GM19351 (cell line): ENCODE measurements around the gene PLCB1.

ENCODE experiments used
- ATAC-seq: cut with Tn5 transposase; IDR thresholded peaks from one replicate; pipeline ENCODE4 v1.9.1; 2021; ENCODE audit warnings: mild to moderate bottlenecking, moderate library complexity; ENCODE audit not compliant: unreplicated experiment

PLCB1 gene

GRCh38 chr20:8474027-8474668 lies 342.1 kb downstream of the PLCB1 start:
- ATAC-seq = no peak

- no peak for ATAC-seq
Measured at GRCh38 chr20:8476021-8476420, 344.0 kb downstream of the PLCB1 start.

GRCh38 chr20:8480597-8480996 lies 348.5 kb downstream of the PLCB1 start:
- ATAC-seq = no peak

GRCh38 chr20:8487696-8488095 lies 355.6 kb downstream of the PLCB1 start:
- no peak for ATAC-seq

GRCh38 chr20:8489094-8489883 lies 357.2 kb downstream of the PLCB1 start:
- no peak for ATAC-seq

- no peak for ATAC-seq
Measured at GRCh38 chr20:8490076-8490830, 358.2 kb downstream of the PLCB1 start.

- no peak for ATAC-seq
Measured at GRCh38 chr20:8492173-8492572, 360.1 kb downstream of the PLCB1 start.

- no peak for ATAC-seq
Measured at GRCh38 chr20:8498571-8498970, 366.5 kb downstream of the PLCB1 start.

- no peak for ATAC-seq
Measured at GRCh38 chr20:8504030-8504429, 372.0 kb downstream of the PLCB1 start.

GRCh38 chr20:8505476-8506200 lies 373.6 kb downstream of the PLCB1 start:
- ATAC-seq = no peak

GRCh38 chr20:8507231-8507630 lies 375.2 kb downstream of the PLCB1 start:
- ATAC-seq = no peak

GRCh38 chr20:8509809-8510208 lies 377.7 kb downstream of the PLCB1 start:
- no peak for ATAC-seq

GRCh38 chr20:8510808-8511207 lies 378.7 kb downstream of the PLCB1 start:
- no peak for ATAC-seq

GRCh38 chr20:8512003-8512402 lies 379.9 kb downstream of the PLCB1 start:
- no peak for ATAC-seq

GRCh38 chr20:8515810-8516435 lies 383.9 kb downstream of the PLCB1 start:
- no peak for ATAC-seq

- no peak for ATAC-seq
Measured at GRCh38 chr20:8518878-8519277, 386.8 kb downstream of the PLCB1 start.

- no peak for ATAC-seq
Measured at GRCh38 chr20:8519887-8520286, 387.8 kb downstream of the PLCB1 start.

- ATAC-seq = no peak
Measured at GRCh38 chr20:8522168-8522567, 390.1 kb downstream of the PLCB1 start.

GRCh38 chr20:8523684-8524083 lies 391.6 kb downstream of the PLCB1 start:
- no peak for ATAC-seq

- ATAC-seq = no peak
Measured at GRCh38 chr20:8524101-8525016, 392.3 kb downstream of the PLCB1 start.
